ENCODE measurements around the gene MTARC2.
"Not testable (repeated sequence)": the region's sequence is repeated elsewhere in the genome, so short reads cannot be mapped to it uniquely, and the experiment has no call there.

MTARC2 gene

DNA sequence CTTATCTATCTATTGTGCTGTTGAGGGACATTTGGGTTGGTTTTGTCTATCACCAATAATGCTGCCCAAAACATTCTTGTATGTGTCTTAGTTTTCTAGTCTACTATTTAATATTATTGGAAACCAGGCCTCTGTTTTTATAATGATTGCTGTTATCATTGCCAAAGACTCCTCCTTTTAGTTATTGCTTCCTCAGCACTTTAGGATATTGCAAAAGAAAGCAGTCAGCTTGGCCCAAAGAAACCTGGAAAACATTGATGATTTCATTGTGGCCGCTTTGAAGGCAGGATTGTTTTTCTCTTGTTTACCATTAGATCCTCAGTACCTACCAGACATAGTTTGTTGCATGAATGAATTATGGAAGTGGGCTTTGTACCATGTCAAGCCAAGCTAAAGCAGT, 20.6 kb upstream of the MTARC2 start:
- in situ Hi-C loops (cut with MboI; ENCODE audit: low pct_unique_long_range_greater_than_20kb, low sequenced_read_pairs): no loop called here
- no peak for DNase-seq

GRCh38 chr1:220730486-220730885, 17.6 kb upstream of the MTARC2 start:
- in situ Hi-C loops (cut with MboI; ENCODE audit: low pct_unique_long_range_greater_than_20kb, low sequenced_read_pairs): no loop called here
- no peak for DNase-seq

- in situ Hi-C loops (cut with MboI; ENCODE audit: low pct_unique_long_range_greater_than_20kb, low sequenced_read_pairs): no loop called here
- no peak for DNase-seq
Observed at GRCh38 chr1:220732137-220732536, 16.0 kb upstream of the MTARC2 start.

DNA sequence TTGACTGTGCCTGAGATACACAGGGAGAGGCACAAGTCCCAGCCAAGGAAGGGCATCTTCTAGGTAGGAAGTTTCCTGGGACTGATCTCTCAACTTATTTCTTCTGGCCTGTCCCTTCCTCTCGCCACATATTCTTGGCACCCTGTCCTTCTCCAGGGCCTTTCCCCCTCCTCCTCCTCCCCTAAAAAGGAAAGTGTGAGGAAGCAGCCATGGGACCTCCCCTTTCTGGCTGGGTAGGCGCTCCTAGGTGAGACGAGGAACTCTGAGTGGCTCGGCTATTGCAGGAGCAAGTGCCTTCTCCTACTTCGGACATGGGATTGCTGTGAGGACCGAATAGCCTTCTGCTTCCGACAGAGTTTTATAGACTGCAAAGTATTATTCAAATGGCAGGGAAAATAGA, 15.5 kb upstream of the MTARC2 start:
- in situ Hi-C loops (cut with MboI; ENCODE audit: low pct_unique_long_range_greater_than_20kb, low sequenced_read_pairs): no loop called here
- no peak for DNase-seq

GRCh38 chr1:220733086-220733601, 15.0 kb upstream of the MTARC2 start:
- peak; percentile 89 for DNase-seq
- in situ Hi-C loops (cut with MboI; ENCODE audit: low pct_unique_long_range_greater_than_20kb, low sequenced_read_pairs): no loop called here

DNA sequence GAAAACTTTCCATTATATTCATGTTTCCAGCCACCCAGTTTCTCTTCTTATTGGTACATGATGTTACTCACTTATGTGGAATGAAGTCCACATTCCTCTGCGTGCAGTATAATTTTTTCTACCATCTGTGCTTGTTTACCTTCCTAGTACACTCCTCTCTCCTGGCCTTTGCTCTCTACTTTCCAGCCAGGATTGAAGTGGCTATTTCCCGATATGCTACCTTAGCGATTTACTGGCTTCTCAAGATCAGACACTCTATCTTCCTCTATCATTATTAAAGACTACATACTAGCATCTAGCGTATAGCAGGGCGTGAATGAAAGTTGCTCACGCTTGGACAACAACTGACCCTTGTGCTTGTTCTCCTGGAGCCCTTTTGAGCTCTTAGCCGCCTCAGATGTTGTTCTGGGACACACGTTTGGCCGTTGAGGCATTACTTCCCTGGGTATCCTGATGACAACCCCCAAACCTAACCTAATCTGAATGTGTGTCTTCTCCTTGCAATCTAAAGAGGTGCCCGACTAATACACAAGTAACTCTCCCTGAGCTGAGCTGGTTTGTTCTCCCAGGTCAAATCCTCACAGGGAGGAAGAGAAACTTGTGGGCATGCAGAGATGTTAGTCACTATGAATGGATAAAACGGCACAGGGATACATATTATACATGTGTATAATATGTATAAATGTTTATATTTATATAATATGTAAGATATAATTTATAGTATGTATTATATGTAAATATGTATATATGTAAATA, 13.4 kb upstream of the MTARC2 start:
- in situ Hi-C loops (cut with MboI; ENCODE audit: low pct_unique_long_range_greater_than_20kb, low sequenced_read_pairs): no loop called here
- no peak for DNase-seq

GRCh38 chr1:220736283-220736682, 11.8 kb upstream of the MTARC2 start:
- in situ Hi-C loops (cut with MboI; ENCODE audit: low pct_unique_long_range_greater_than_20kb, low sequenced_read_pairs); DNase-seq: not testable (repeated sequence)

DNA sequence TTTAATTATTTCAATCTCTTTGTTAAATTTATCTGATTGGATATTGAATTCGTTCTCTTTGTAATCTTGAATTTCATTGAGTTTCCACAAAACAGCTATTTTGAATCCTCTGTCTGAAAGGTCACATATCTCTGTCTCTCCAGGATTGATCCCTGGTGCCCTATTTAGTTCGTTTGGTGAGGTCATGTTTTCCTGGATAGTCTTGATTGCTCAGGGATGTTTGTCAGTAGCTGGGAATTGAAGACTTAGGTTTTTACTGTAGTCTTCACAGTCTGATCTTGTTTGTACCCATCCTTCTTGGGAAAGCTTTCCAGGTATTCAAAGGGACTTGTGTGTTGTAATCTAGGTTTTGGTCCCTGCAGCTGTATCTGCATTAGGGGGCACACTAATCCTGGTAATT, 6.8 kb upstream of the MTARC2 start:
- in situ Hi-C loops (cut with MboI; ENCODE audit: low pct_unique_long_range_greater_than_20kb, low sequenced_read_pairs): no loop called here

GRCh38 chr1:220741825-220742224, 6.3 kb upstream of the MTARC2 start:
- DNase-seq: no peak
- in situ Hi-C loops (cut with MboI; ENCODE audit: low pct_unique_long_range_greater_than_20kb, low sequenced_read_pairs): no loop called here

More for the DNA sequence above, 6.8 kb upstream of the MTARC2 start:
- no peak for DNase-seq

GRCh38 chr1:220742520-220742919, 5.6 kb upstream of the MTARC2 start:
- no peak for DNase-seq
- in situ Hi-C loops (cut with MboI; ENCODE audit: low pct_unique_long_range_greater_than_20kb, low sequenced_read_pairs): no loop called here

GRCh38 chr1:220746851-220747250, 1.3 kb upstream of the MTARC2 start:
- DNase-seq: no peak
- in situ Hi-C loops (cut with MboI; ENCODE audit: low pct_unique_long_range_greater_than_20kb, low sequenced_read_pairs): no loop called here

GRCh38 chr1:220747437-220748088, 559 bp upstream of the MTARC2 start:
- no peak for DNase-seq

GRCh38 chr1:220748936-220749335, 814 bp downstream of the MTARC2 start:
- in situ Hi-C loops (cut with MboI; ENCODE audit: low pct_unique_long_range_greater_than_20kb, low sequenced_read_pairs): no loop called here
- no peak for DNase-seq

More at GRCh38 chr1:220747437-220748088, 559 bp upstream of the MTARC2 start:
- in situ Hi-C loops (cut with MboI; ENCODE audit: low pct_unique_long_range_greater_than_20kb, low sequenced_read_pairs): no loop called here

DNA sequence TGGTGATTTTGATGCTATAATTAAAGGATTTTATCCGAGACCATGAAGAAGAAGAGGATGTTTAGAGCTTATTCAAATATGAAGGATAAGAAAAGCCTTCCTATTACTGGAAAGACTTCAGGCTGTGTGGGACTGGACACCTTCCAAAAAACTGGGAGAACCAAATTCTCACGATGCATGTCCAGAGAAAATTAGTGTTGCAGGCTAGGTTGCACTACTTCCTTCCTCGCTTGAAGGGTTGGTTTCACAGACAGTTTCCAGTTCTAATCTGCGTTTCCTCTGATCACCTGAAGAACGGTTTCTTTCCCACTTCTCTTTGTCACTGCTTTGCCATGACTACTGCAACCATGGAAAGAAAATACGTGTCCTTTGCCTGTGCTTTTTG, 2.0 kb downstream of the MTARC2 start:
- in situ Hi-C loops (cut with MboI; ENCODE audit: low pct_unique_long_range_greater_than_20kb, low sequenced_read_pairs): no loop called here

GRCh38 chr1:220751111-220751510, 3.0 kb downstream of the MTARC2 start:
- in situ Hi-C loops (cut with MboI; ENCODE audit: low pct_unique_long_range_greater_than_20kb, low sequenced_read_pairs): no loop called here
- DNase-seq: no peak

More for the DNA sequence above, 2.0 kb downstream of the MTARC2 start:
- no peak for DNase-seq

DNA sequence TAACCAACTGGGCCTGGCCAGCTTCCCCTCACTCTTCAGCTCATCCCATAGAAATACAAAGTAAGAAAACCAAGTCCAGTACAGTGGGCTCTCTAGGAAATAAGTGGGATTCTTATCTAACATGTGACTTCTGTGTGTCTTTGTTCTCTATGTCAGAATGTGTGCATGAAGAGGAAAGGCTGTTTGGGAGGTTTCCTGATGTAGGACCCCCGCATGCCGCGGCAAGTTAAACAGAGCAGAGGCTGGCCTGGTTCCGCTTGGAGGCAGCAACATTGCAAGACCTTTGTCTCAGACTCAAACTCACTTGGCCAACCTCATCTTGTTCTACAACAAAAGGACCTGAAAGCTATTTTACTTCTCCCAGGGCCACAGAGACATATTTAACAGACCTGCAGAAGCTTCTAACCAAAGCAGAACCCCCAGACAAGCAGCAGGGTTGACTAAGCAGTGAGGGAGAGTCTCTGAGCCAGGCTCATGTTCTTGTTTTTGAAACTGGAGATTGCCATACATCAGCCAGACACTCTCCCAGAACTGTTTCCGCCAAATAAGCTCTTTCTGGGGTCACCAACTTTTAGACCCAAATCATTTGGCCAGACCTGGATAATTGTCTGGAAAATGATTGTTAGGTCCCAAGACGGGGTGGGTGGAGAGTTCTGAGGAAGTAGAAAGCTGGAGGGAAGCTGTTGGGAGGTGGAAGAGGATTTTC, 6.2 kb downstream of the MTARC2 start:
- in situ Hi-C loops (cut with MboI; ENCODE audit: low pct_unique_long_range_greater_than_20kb, low sequenced_read_pairs): no loop called here
- DNase-seq: no peak

- no peak for DNase-seq
- in situ Hi-C loops (cut with MboI; ENCODE audit: low pct_unique_long_range_greater_than_20kb, low sequenced_read_pairs): no loop called here
Observed at GRCh38 chr1:220754918-220755295, 6.8 kb downstream of the MTARC2 start.

GRCh38 chr1:220755309-220755708, 7.2 kb downstream of the MTARC2 start:
- DNase-seq: peak; percentile 58
- in situ Hi-C loops (cut with MboI; ENCODE audit: low pct_unique_long_range_greater_than_20kb, low sequenced_read_pairs): no loop called here

GRCh38 chr1:220757441-220757840, 9.3 kb downstream of the MTARC2 start:
- in situ Hi-C loops (cut with MboI; ENCODE audit: low pct_unique_long_range_greater_than_20kb, low sequenced_read_pairs): no loop called here
- DNase-seq: no peak

- in situ Hi-C loops (cut with MboI; ENCODE audit: low pct_unique_long_range_greater_than_20kb, low sequenced_read_pairs): no loop called here
Observed at GRCh38 chr1:220759147-220759546, 11.0 kb downstream of the MTARC2 start.

More at GRCh38 chr1:220759147-220759546, 11.0 kb downstream of the MTARC2 start:
- DNase-seq: no peak
